ENCODE results near the gene DHRSX. TPM values are rescaled to one million over a fixed set of nuclear protein-coding genes. Genes with fewer than 3 reads are reported as not detected.

The DHRSX gene
- total and polyA plus RNA-seq, 7 donors: 12.5 to 25.2 (median 16.1) TPM

GRCh38 chrX:2500091-2500802 is 529 bp downstream of the DHRSX start:
- 1% methylated on average over 68 to 70 of the region's 70 CpGs for WGBS, 2 donors
- TF ChIP-seq POLR2A (IDR thresholded peaks at IDR 0.05) (no peak), POLR2AphosphoS5 (IDR thresholded peaks at IDR 0.05) (peak in 1 of 4 donors; percentile 7)
- no peaks in the 10 kb centered on the region for H3K9me3 ChIP-seq
- intact Hi-C loops (cut with DNase I): loop anchor here (2.0 to 5.0 kb wide), 3 partner anchors 15 to 908 kb away; partner anchors contain the start of gene AKAP17A
- no peak for DNase-seq
- H3K4me1 ChIP-seq: peaks cover 0 to 35% (median 31%) of the 10 kb centered on the region in 4 donors
- H3K27ac ChIP-seq: peak overlapping the region; percentile 86 to 90 (median 90)
- peak overlapping the region; percentile 59 to 94 (median 86) for H3K4me3 ChIP-seq
- no peaks in the 10 kb centered on the region for H3K27me3 ChIP-seq
- H3K36me3 ChIP-seq: peaks cover 0 to 4% (median 0%) of the 10 kb centered on the region in 4 donors

DNA sequence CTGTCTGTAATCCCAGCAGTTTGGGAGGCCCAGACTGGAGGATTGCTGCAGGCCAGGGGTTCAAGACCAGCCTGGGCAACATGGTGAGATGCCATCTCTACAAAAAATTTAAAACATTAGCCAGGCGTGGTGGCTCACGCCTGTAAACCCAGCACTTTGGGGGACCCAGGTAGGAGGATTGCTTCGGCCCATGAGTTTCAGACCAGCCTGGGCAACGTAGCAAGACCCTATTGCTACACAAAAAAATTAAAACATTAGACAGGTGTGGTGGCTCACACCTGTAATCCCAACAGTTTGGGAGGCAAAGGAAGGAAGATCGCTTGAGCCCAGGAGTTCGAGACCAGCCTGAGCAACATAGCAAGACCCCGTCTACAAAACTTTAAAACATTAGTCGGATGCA is 1.3 kb downstream of the DHRSX start:
- Histone ChIP-seq H3K9me3 (no peaks in the 10 kb centered on the region), H3K4me1 (peaks cover 0 to 35% (median 31%) of the 10 kb centered on the region in 4 donors)

GRCh38 chrX:2498781-2499302 is 1.9 kb downstream of the DHRSX start:
- 7 to 38% methylated on average over 10 of the region's 10 CpGs for whole genome bisulfite sequencing, 2 donors
- Histone ChIP-seq H3K4me3 (peak overlapping the region in 3 of 4 donors; percentile 82 to 94 (median 89)), H3K9me3 (no peaks in the 10 kb centered on the region), H3K27me3 (no peaks in the 10 kb centered on the region), H3K27ac (peak overlapping the region; percentile 86 to 90 (median 90)), H3K36me3 (peaks cover 0 to 4% (median 0%) of the 10 kb centered on the region in 4 donors), H3K4me1 (peaks cover 0 to 35% (median 31%) of the 10 kb centered on the region in 4 donors)
- intact Hi-C loops (cut with DNase I): loop anchor here (2.0 to 10.0 kb wide), 4 partner anchors 108 to 1316 kb away; partner anchors contain the start of gene ASMTL
- no peak for DNase-seq
- TF ChIP-seq POLR2AphosphoS5 (IDR thresholded peaks at IDR 0.05) (peak in 1 of 4 donors; percentile 9), CTCF (IDR thresholded peaks at IDR 0.05) (no peak)

More for the DNA sequence above, 1.3 kb downstream of the DHRSX start:
- H3K27me3 ChIP-seq: no peaks in the 10 kb centered on the region
- no peak for DNase-seq
- H3K4me3 ChIP-seq: peak overlapping the region; percentile 59 to 94 (median 86)
- intact Hi-C loops (cut with DNase I): loop anchor here (2.0 to 10.0 kb wide), 4 partner anchors 108 to 1315 kb away; partner anchors contain the start of gene ASMTL
- TF ChIP-seq CTCF (IDR thresholded peaks at IDR 0.05) (no peak), POLR2AphosphoS5 (IDR thresholded peaks at IDR 0.05) (no peak), POLR2A (IDR thresholded peaks at IDR 0.05) (no peak), EP300 (IDR thresholded peaks at IDR 0.05) (no peak)
- whole genome bisulfite sequencing, 2 donors: 38 to 75% methylated on average over 8 of the region's 8 CpGs
- H3K36me3 ChIP-seq: peaks cover 0 to 4% (median 0%) of the 10 kb centered on the region in 4 donors
- H3K27ac ChIP-seq: peak overlapping the region; percentile 86 to 90 (median 90)

- H3K4me1 ChIP-seq: peaks cover 0 to 35% (median 31%) of the 10 kb centered on the region in 4 donors
- WGBS, 2 donors: 10 to 58% methylated on average over 11 of the region's 11 CpGs
- DNase-seq: no peak
Measured at GRCh38 chrX:2497961-2498780, 2.6 kb downstream of the DHRSX start.

More at GRCh38 chrX:2497961-2498780, 2.6 kb downstream of the DHRSX start:
- peaks cover 0 to 4% (median 0%) of the 10 kb centered on the region in 4 donors for H3K36me3 ChIP-seq
- intact Hi-C loops (cut with DNase I): loop anchor here (2.0 to 10.0 kb wide), 4 partner anchors 109 to 1317 kb away; partner anchors contain the start of gene ASMTL
- no peaks in the 10 kb centered on the region for H3K27me3 ChIP-seq
- H3K9me3 ChIP-seq: no peaks in the 10 kb centered on the region
- H3K4me3 ChIP-seq: peak overlapping the region in 3 of 4 donors; percentile 82 to 94 (median 89)
- H3K27ac ChIP-seq: peak overlapping the region; percentile 86 to 90 (median 90)
- TF ChIP-seq POLR2AphosphoS5 (IDR thresholded peaks at IDR 0.05) (no peak), POLR2A (IDR thresholded peaks at IDR 0.05) (no peak), EP300 (IDR thresholded peaks at IDR 0.05) (no peak), CTCF (IDR thresholded peaks at IDR 0.05) (no peak)
